Measurements from ENCODE around the gene ALG13.

GRCh38 chrX:111779582-111779981 lies 98.6 kb downstream of the ALG13 start:
- TF ChIP-seq CTCF (IDR thresholded peaks at IDR 0.05; ENCODE audit: insufficient read depth, low read depth, low read length) (no peak), EZH2 (IDR thresholded peaks at IDR 0.05; ENCODE audit: insufficient read depth, low read length) (no peak)

Measured in astrocyte (in vitro differentiated cells and primary cell).